Effector memory CD4-positive, alpha-beta T cell (primary cell): ENCODE data around the gene TSC1.
"Not testable (repeated sequence)": the region's sequence is repeated elsewhere in the genome, so short reads cannot be mapped to it uniquely, and the experiment has no call there.

Experiments
- DNase-seq, 3 donors: peaks; one replicate each; pipeline ENCODE4 v3.0.0-alpha.2; 2020
- H3K27ac ChIP-seq: 2 replicates; pipeline ENCODE4 v1.7.0; 2013; ENCODE audit warnings: mild to moderate bottlenecking, low read length, moderate library complexity; ENCODE audit not compliant: insufficient read depth, poor library complexity, severe bottlenecking
- H3K27me3 ChIP-seq: replicated peaks from 2 replicates; pipeline ENCODE4 v1.7.0; 2013; ENCODE audit warnings: mild to moderate bottlenecking, low read length; ENCODE audit not compliant: insufficient read depth, control insufficient read depth, poor library complexity, severe bottlenecking
- H3K36me3 ChIP-seq: 2 replicates; pipeline ENCODE4 v1.7.0; 2013; ENCODE audit warnings: mild to moderate bottlenecking, low read length, moderate library complexity; ENCODE audit not compliant: control insufficient read depth, insufficient read depth
- H3K4me1 ChIP-seq: 2 replicates; pipeline ENCODE4 v1.7.0; 2013; ENCODE audit warnings: low read length, mild to moderate bottlenecking; ENCODE audit not compliant: control insufficient read depth, insufficient read depth, poor library complexity, severe bottlenecking
- H3K4me3 ChIP-seq: 2 replicates; pipeline ENCODE4 v1.7.0; 2013; ENCODE audit warnings: low read length, low read depth, mild to moderate bottlenecking; ENCODE audit not compliant: insufficient read depth, poor library complexity, severe bottlenecking
- H3K9me3 ChIP-seq: 2 replicates; pipeline ENCODE4 v1.7.0; 2013; ENCODE audit warnings: mild to moderate bottlenecking, low read length, moderate library complexity; ENCODE audit not compliant: control insufficient read depth

TSC1 gene

DNA sequence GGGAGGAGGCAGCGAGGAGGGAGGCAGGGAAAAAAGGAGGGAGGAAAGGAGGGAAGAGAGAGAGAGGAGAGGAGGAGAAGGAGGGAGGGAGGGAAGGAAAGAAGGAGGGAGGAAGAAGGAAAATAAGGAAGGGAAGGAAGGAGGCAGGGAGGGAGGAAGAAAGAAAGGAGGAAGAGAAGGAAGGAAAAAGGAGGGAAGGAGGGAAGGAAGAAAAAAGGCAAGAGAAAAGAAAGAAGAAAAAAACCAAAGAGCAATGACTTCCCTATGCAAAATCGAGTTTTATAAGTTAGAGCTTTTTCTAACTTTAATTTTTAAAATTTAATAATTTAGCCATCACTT, 33.7 kb upstream of the TSC1 start:
- Histone ChIP-seq H3K27ac (no peak overlapping the region), H3K27me3 (peaks cover 21% of the 10 kb centered on the region), H3K4me1 (no peaks in the 10 kb centered on the region), H3K9me3 (no peaks in the 10 kb centered on the region), H3K4me3 (no peak overlapping the region), H3K36me3 (no peaks in the 10 kb centered on the region)
- DNase-seq = no peak

DNA sequence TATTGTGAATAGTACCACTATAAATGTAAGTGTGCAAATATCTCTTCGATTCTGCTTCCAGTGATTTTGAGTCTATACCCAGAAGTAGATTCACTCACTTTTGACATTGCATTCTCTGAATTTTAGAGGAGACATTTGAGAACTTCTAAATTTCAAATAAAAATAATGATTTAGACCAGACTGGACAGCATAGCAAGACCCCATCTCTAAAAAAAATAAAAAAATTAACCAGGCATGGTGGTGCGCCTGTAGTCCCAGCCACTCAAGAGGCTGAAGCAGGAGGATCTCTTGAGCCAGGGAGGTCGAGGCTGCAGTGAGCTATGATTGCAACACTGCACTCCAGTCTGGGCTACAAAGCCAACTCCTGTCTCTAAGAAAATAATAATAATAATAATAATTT, 32.2 kb upstream of the TSC1 start:
- H3K27me3 ChIP-seq = peaks cover 21% of the 10 kb centered on the region
- DNase-seq = no peak
- no peaks in the 10 kb centered on the region for H3K36me3 ChIP-seq
- no peak overlapping the region for H3K27ac ChIP-seq
- H3K9me3 ChIP-seq = no peaks in the 10 kb centered on the region
- H3K4me3 ChIP-seq = no peak overlapping the region
- H3K4me1 ChIP-seq = peaks cover 4% of the 10 kb centered on the region

DNA sequence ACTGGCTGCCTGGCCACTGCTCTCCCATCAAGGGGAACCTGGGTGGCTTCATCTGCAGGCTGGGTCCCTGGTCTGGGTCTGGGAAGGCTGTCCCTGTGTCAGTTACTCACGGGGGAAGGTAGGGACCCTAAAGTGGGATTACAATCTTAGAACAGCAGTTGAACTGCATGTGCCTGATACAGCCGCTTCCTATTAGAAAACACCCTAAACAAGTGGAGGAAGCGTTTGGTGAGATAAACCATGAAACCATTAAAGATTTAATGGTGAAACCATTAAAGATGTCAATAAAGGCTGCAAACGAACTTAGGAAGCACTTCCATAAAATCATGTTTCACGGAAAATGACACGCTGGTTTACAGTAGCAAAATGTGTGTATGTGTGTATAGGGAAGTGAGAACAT, 31.5 kb upstream of the TSC1 start:
- H3K27me3 ChIP-seq = peaks cover 21% of the 10 kb centered on the region
- H3K4me3 ChIP-seq = no peak overlapping the region
- H3K27ac ChIP-seq = no peak overlapping the region
- H3K36me3 ChIP-seq = no peaks in the 10 kb centered on the region
- H3K9me3 ChIP-seq = no peaks in the 10 kb centered on the region
- no peak for DNase-seq
- peaks cover 4% of the 10 kb centered on the region for H3K4me1 ChIP-seq

DNA sequence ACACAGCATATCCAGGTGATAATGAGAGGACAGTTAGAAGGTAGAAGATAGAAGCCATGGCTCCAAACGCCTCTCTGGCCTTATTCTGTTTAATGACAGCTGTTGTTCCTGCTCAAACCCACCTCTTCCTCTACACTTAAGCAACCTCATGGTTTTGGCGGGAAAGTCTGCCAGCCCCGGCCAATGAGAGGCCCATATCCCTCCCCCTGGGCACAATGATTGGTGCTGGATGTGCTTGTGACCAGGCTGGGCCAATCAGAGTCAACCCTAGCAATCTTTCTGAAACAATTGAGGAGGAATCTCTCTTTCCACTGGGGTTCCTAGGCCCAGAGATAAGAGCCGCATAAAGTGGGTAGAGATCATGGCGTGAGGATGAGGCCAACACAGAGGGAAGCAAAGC, 29.3 kb upstream of the TSC1 start:
- peaks cover 4% of the 10 kb centered on the region for H3K4me1 ChIP-seq
- no peak overlapping the region for H3K27ac ChIP-seq
- no peaks in the 10 kb centered on the region for H3K9me3 ChIP-seq
- no peak for DNase-seq
- peaks cover 14% of the 10 kb centered on the region for H3K27me3 ChIP-seq
- no peaks in the 10 kb centered on the region for H3K36me3 ChIP-seq
- H3K4me3 ChIP-seq = no peak overlapping the region

DNA sequence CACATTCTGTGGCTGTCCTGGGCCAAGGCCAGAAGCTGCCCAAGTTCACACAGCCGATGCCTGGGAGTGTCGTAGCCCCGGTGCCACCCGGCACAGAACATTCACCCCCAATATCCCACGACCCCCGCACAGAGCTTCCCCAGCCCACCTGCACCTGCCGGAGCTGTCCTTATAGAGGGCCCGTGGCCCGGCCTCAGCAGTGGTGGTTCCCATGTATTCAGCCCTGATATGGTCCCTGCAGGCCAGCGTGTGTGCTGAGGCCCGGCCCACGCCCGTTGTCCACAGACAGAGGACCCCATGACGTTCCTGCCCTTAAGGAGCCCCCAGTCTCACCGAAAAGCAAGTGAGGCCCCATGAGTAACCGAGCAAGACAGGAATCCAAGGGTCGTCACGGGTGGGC, 28.8 kb upstream of the TSC1 start:
- peaks cover 4% of the 10 kb centered on the region for H3K4me1 ChIP-seq
- H3K4me3 ChIP-seq = no peak overlapping the region
- H3K27ac ChIP-seq = no peak overlapping the region

DNA sequence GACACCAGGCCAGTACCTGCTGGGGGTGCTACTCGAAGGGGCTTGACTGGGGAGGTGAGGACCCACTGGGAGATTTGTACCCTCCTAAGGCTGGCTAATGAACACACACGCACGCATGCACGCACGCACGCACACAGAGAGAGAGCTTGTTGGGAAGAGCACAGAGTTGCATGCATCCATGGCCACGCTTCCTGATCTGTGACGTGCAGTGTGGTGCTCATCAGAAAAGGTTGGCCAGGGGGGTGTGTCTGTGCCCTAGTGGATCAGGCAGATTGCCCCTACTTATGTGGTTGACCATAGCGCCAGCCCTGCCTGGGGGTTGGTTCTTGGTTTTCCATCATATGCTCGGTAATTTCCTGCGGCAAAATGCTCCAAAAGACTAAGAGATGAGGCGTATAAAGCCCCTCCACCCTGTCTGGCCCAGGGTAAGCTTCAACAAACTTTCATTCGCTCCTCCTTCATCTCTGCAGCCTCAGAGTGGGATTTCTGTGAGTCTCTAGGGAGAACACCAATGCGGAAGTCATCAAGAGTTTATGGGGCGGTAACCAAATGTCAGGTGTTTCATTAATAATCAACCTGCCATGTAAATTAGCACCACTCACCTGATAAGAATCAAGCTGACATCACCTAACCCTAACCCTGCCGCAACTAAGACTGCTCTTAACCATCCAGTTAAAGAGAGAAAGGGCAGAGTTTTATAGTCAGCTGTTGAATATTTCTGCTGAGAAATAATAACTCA, 26.1 kb upstream of the TSC1 start:
- no peaks in the 10 kb centered on the region for H3K9me3 ChIP-seq

More for the DNA sequence above, 28.8 kb upstream of the TSC1 start:
- DNase-seq = no peak
- H3K27me3 ChIP-seq = peaks cover 13% of the 10 kb centered on the region
- H3K36me3 ChIP-seq = no peaks in the 10 kb centered on the region
- no peaks in the 10 kb centered on the region for H3K9me3 ChIP-seq

DNA sequence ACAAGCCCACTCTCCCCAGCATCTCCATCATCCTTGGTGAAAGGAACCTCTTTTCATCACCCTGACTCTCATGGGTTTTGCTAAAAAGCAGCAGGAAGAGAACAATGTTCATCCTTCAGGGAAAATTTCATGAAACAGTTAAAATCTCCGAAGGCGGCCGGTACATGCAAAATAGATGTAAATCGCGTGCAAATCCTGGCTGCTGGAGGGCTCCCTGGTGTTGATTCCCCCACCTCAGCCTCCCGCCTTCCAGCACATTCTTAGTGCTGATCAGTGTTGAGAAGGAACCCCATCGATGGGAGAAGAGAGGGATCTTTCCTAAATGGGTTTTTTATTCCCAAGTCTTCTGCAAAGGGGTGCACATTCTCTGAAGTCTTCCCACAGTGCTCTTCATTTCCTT, 25.4 kb upstream of the TSC1 start:
- Histone ChIP-seq H3K27me3 (peaks cover 3% of the 10 kb centered on the region), H3K4me3 (no peak overlapping the region), H3K27ac (no peak overlapping the region), H3K9me3 (no peaks in the 10 kb centered on the region), H3K36me3 (no peaks in the 10 kb centered on the region), H3K4me1 (peaks cover 4% of the 10 kb centered on the region)
- no peak for DNase-seq

More for the DNA sequence above, 26.1 kb upstream of the TSC1 start:
- Histone ChIP-seq H3K4me3 (no peak overlapping the region), H3K36me3 (no peaks in the 10 kb centered on the region), H3K4me1 (peaks cover 4% of the 10 kb centered on the region), H3K27ac (no peak overlapping the region), H3K27me3 (peaks cover 3% of the 10 kb centered on the region)
- DNase-seq = no peak

DNA sequence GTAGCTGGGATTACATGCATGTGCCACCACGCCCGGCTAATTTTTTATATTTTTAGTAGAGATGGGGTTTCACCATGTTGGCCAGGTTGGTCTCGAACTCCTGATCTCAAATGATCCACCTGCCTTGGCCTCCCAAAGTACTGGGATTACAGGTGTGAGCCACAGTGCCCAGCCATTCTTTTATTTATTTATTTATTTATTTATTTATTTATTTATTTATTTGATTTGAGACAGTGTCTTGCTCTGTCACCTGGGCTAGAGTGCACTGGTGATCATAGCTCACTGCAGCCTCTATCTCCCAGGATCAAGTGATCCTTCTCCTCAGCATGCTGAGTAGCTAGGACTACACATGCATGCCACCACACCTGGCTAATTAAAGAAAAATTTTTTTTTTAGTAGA, 23.5 kb upstream of the TSC1 start:
- DNase-seq, H3K36me3 ChIP-seq, H3K9me3 ChIP-seq, H3K27ac ChIP-seq, H3K4me1 ChIP-seq, H3K27me3 ChIP-seq, H3K4me3 ChIP-seq: not testable (repeated sequence)

DNA sequence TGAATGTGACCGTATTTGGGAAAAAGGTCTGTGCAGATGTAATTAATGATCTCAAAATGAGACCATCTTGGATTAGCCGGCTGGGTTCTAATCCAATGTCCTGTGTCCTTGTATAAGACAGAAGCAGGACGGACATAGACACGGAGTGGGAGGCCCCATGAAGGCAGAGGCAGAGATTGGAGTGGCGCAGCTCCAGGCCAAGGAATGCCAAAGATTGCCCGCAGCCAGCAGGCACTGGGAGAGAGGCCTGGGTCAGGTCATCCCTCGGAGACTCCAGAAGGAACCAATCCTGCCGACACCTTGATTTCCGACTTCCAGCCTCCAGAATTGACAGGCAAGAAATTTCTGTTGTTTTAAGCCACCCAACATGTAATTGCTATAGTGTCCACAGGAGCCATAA, 21.1 kb upstream of the TSC1 start:
- no peaks in the 10 kb centered on the region for H3K36me3 ChIP-seq
- H3K27ac ChIP-seq = no peak overlapping the region
- H3K9me3 ChIP-seq = no peaks in the 10 kb centered on the region
- H3K4me3 ChIP-seq = no peak overlapping the region
- no peak for DNase-seq
- H3K27me3 ChIP-seq = no peaks in the 10 kb centered on the region
- H3K4me1 ChIP-seq = no peaks in the 10 kb centered on the region

DNA sequence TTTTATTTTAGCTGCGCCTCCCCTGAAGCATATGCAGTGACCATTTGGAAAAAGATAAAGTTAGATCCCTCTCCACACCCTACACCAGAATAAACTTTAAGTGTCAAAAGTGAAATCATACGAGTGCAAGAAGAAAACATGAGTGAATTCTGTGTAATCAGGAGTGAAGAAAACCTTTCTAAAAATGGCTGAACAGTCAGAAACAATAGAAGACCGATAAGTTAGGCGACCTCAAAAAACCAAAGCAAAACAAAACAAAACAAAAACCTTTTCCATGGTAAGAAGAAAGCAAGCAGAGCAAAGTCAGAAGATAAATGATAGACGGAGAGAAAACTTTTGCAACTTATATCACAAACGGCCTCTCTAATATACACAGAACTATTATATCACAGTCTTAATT, 16.6 kb upstream of the TSC1 start:
- H3K27ac ChIP-seq = no peak overlapping the region
- H3K27me3 ChIP-seq = no peaks in the 10 kb centered on the region
- no peaks in the 10 kb centered on the region for H3K36me3 ChIP-seq
- H3K4me3 ChIP-seq = no peak overlapping the region
- H3K4me1 ChIP-seq = no peaks in the 10 kb centered on the region
- H3K9me3 ChIP-seq = no peaks in the 10 kb centered on the region
- DNase-seq = no peak
